GM19099 (cell line): ENCODE results near the gene THBS4.

ENCODE experiments used
- POLR2A ChIP-seq: IDR thresholded peaks from 3 replicates; pipeline ENCODE4 v1.6.1; 2011; ENCODE audit warnings: low read depth; ENCODE audit not compliant: insufficient read length; ENCODE audit errors: extremely low read depth

THBS4 gene

DNA sequence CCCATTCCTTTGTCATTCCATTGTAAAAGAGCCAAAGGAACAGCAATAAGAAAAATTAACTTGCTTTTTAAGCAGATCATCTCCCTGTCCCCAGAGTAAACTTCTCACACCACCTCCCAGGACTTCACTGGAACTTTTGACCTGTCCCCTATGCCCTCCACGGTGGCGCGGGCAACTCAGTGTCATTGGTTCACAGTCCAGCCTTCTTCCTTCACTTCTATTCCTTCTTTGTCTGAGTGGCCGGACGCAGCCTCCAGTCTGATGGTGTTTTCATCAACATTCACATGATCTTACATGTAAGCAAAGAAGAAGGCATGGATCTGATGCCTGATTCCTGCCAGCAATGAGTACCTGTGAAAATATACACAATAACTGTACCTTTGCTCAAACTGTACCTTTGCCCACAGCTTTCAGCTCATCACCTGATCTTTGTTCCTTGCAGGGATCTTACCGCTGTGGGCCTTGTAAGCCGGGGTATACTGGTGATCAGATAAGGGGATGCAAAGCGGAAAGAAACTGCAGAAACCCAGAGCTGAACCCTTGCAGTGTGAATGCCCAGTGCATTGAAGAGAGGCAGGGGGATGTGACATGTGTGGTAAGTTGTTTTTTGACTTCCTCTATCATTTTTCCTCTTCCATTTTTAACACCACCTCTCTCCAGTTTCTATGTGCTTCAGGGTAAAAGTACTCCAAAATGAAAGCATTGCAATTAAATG, 32.5 kb downstream of the THBS4 start:
- no peak for TF ChIP-seq POLR2A

DNA sequence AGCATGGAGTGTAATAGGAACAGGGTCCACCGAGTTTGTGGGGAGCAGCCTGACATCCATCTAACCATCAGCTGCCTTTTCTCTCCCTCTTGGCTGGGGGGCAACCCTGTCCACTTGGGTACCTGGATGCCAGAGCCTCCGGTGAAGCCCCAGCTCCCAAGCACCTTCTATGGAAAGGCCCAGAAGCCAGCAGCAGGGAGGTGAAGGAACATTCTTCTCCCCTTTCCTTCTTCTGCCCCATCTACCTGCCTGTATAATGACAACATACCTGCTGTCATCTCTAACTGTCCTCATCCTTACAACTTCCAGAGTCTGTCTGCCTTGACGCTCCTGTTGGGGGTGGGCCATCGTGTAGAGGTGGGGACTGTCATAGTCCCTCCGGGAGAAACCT, 33.1 kb downstream of the THBS4 start:
- no peak for TF ChIP-seq POLR2A

DNA sequence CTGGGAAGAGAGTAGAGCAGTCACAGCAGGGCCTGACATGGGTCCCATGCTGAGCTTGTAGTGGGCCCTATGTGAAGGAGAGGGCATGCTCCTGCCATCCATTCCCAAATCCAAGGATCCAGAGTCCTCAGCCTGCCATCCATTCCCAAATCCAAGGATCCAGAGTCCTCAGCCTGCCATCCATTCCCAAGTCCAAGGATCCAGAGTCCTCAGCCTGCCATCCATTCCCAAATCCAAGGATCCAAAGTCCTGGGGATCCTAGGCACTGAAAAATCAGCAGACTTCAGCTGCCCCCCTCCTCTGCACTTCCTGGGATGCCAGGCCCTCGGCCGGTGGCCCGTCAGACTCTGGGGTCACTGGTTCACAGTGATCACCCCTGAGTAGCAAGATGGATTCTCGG, 33.6 kb downstream of the THBS4 start:
- TF ChIP-seq POLR2A = no peak

DNA sequence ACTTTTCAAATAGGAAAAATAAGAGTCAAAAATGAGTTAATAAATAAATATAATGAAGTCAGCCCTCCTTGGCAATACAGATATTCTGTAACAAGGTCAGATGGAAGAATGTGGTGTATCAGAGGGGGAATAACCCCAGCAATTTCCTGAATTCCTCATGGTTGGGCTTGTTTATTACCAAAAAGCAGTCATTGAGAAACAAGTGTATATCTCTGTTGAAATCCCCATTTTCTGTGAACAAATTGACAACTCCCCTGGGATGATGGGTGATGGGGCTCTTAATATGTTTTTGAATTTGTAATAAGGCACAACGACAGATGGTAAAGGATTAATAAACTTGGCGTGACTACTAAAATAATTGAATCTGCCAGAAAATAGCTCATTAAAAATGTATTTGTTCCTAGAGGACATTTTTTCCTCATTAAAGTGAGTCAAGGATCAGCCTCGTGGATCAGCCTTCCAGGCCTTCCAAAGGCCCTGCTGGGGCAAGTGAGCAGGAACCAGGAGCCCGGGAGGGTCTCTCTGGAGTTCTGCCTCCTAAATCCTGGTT, 34.2 kb downstream of the THBS4 start:
- TF ChIP-seq POLR2A = no peak

DNA sequence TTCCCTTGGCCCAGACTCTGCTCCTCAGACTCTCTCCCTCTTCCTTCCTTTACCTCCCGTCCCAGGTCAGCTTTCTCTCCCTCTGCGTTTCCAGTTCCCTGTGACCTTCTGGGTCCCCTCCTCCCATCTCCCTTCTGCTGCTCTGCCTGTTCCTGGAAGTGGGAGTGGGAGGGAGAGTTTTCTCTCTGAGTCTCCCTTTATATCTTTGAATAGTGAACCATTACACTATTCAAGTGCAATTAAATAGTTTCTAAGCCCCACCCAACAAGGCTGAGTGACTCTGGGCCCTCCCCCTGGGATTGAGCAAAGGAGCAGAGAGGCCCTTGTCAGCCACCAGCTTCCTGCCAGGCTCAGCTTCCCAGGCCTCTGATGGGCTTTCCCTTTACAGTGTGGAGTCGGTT, 34.8 kb downstream of the THBS4 start:
- TF ChIP-seq POLR2A = no peak

DNA sequence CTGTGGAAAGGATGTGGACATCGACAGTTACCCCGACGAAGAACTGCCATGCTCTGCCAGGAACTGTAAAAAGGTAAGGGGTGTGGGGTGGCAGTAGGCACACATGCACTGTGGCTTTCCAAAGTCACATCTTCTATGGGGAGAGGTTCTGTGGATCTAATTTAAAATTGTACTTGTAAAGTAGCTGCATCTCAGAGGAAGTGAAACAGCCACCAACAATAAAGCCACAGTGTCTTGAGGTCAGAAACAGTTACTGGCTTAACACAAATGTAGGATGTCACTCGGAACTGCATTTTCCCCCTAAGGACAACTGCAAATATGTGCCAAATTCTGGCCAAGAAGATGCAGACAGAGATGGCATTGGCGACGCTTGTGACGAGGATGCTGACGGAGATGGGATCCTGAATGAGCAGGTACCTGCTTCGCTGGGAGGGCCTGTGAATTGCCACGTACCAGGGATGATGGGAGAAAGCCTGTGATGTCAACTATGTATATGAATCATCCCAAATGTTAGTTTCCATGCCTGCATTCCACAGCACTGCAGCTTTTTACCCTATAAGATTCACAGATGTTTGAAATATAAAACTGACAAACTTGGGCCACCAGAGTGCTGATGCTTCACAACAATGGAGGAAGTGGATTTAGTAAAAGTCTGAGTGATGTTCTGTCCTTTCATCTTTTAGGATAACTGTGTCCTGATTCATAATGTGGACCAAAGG, 35.3 kb downstream of the THBS4 start:
- TF ChIP-seq POLR2A = no peak

DNA sequence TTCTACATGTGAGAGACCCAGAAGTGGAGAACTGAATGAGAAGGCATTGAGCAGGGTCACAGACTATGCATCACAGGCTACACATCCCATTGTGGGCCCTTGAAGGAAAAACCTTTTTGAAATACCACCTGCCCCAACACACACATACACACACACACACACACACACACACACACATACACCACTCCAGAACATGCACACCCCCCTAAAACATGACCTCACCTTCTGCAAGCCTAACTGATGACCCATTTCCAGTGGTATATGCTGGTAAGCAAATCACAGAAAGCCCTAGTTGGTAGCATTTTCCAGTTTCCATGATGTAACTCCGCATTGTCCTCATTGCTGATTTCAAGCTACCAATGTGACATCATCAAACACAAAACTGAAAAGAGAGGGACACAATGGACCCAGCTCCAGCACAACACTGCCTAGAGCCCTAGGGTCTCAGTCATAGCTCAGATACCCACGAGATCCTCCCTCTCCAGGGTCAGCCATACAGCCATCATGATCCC, 36.4 kb downstream of the THBS4 start:
- TF ChIP-seq POLR2A = no peak

DNA sequence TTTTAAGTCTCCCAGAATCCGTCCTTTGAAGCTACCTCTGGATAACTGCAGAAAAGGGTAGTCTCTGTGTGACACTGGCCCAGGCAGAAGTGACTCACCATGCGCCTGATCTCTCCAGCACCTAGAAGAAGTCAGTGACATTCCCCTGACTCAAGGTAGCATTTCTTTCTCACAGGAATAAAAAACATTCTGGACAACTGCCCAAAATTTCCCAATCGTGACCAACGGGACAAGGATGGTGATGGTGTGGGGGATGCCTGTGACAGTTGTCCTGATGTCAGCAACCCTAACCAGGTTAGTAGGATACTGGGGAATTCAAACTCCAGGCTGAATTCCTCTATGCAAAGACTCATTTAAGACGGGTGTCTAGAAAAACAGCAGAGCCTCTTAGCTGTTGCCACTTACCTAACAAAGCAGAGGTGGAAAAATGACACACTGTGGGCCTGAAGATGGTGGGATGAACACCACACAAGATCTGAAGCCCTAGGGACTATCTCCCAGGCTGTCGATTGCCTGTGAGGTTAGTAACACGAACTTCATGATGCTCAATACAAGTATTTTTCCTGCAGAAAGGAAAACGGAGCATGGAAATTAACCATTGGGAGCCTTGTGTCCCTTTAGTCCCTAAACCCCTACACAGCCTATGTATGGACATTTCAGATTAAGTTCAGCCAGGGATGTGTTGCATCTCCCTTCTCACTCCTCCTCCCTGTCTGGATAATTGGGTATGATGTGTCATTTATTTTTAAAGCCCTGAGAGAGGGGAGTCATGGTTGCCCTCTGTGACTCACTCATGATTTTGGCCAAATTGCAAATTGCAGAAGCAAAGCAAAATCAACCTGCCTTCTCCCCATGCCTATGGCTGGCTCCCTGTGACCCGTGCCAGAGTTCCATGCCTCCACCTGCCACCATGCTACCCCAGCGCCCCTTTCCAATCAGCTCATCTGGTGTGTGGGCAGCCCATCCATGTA, 37.2 kb downstream of the THBS4 start:
- no peak for TF ChIP-seq POLR2A

DNA sequence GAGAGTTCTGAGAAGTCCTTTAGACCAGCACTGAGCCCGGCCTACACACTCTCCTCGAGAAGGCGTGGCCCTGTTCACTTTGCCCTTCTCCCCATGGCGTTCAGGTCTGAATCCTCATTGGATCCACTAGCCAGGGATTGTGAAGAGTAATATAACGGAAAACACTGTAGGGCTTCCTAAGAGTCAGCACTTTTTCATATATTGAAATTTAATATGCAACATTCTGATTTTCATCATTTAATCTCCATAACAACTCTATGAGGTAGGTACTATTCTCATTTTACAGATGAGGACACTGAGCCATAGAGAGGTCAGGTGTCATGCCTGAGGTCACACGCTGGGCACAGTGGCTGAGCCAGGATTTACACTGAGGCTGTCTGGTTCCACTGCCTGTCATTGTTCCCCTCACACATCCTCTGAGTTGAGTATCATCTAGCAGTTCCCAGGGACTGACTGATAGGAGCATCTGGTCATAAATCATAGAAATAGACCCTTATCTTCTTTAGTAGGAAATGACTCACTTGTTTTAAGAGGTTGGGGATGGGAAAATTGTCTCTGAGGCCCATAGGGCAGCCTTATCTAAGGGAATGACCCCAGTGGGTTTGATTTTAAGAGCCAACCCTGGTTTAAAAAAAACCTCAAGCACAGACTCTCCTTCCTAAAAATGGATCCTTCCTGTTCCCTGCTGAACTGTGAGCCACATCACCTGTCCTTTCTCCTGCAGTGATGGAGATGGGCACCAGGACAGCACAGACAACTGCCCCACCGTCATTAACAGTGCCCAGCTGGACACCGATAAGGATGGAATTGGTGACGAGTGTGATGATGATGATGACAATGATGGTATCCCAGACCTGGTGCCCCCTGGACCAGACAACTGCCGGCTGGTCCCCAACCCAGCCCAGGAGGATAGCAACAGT, 41.2 kb downstream of the THBS4 start:
- no peak for TF ChIP-seq POLR2A

DNA sequence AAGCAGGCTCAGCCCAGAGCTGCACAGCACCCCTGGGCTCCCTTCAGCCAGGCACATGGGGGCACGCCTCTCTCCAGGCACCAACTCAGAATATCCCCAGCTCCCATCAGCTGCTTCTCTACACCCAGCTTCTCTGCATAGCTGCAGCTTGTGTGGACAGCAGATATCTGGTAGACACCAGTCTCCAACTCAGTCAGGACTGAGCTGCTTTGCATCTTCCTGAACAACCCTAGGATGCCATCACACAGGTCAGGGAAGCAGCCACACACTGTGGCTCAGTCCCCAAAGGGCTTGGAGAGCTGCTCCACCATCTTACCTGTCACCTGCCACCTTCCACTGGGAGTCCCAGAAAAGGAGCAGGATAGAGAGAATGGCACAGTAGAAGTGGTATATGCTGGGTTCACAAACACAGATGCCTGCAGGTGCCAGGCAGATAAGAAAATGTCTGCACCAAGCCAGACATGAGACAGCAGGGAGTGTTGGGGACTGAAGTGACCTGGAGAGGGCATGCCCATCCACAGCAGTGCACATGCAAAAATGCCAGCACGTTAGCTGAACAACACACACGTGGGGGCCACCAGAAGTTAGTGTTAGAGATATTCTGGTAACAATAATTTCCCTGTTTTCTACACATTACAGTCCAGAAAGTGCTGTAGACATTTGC, 42.0 kb downstream of the THBS4 start:
- no peak for TF ChIP-seq POLR2A

DNA sequence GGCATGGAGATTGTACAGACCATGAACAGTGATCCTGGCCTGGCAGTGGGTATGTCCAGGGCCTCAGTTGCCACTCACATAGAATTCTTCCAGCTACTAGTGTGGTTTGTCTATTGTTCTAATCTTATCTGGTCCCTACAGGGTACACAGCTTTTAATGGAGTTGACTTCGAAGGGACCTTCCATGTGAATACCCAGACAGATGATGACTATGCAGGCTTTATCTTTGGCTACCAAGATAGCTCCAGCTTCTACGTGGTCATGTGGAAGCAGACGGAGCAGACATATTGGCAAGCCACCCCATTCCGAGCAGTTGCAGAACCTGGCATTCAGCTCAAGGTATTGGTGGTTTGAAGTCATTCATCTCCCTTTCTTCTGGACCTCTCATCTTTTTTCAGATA, 43.8 kb downstream of the THBS4 start:
- TF ChIP-seq POLR2A = no peak

DNA sequence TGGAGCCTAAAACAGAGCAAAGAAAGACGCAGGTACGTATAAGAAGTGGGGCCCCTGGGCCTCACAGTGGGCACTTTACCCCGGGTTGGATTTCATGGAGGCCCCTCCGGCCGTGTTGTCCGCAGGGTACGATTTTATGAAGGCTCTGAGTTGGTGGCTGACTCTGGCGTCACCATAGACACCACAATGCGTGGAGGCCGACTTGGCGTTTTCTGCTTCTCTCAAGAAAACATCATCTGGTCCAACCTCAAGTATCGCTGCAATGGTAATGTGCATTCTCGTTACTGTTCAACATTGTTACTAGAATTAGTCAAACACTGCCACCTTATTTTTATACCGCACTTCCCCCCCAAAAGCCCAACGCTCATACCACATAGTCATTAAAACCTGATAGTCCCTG, 47.1 kb downstream of the THBS4 start:
- no peak for TF ChIP-seq POLR2A

DNA sequence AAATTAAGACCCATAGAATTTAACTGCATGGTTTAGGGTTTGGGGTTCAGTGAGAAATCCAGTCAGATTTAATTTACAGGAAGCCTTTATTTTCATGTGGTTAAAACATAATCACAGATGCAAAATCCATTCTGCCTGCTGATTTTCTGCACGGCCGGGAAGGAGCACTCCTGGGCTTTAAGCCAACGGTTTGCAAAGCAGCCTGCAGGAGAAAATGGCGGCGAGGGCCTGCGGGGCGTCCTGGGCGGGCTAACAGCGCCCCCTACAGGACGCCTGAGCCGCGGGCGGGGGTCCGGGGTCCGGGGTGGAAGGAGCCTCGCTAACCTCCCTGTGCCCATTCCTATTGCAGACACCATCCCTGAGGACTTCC, 47.6 kb downstream of the THBS4 start:
- TF ChIP-seq POLR2A = no peak
